ACHN (cell line): Measurements from ENCODE around the gene APOL3.
A peak's percentile ranks its signal among the peaks of the same experiment; 100 is the strongest.
"Not testable (repeated sequence)": the region's sequence is repeated elsewhere in the genome, so short reads cannot be mapped to it uniquely, and the experiment has no call there.

Source experiments
- DNase-seq: peaks from one replicate; pipeline ENCODE4 v3.0.0-alpha.2; 2015
- in situ Hi-C: cut with HindIII; loops from 2 replicates; pipeline ENCODE4 v1.10.0; 2017; ENCODE audit warnings: low sequenced_read_pairs, low pct_ligation_motif_present, low pct_unique_long_range_greater_than_20kb

APOL3 gene

GRCh38 chr22:36166518-36167220 is 6.1 kb upstream of the APOL3 start:
- no peak for DNase-seq

GRCh38 chr22:36166086-36166485 is 5.5 kb upstream of the APOL3 start:
- DNase-seq: no peak
- in situ Hi-C loops: no loop called here

More at GRCh38 chr22:36166518-36167220, 6.1 kb upstream of the APOL3 start:
- in situ Hi-C loops: no loop called here

GRCh38 chr22:36165141-36165540 is 4.6 kb upstream of the APOL3 start:
- DNase-seq: no peak
- in situ Hi-C loops: no loop called here

- no peak for DNase-seq
- in situ Hi-C loops: no loop called here
Measured at GRCh38 chr22:36164621-36165020, 4.1 kb upstream of the APOL3 start.

- no peak for DNase-seq
- in situ Hi-C loops: no loop called here
Measured at GRCh38 chr22:36163497-36163896, 2.9 kb upstream of the APOL3 start.

- in situ Hi-C loops: no loop called here
- no peak for DNase-seq
Measured at GRCh38 chr22:36162127-36163034, 1.8 kb upstream of the APOL3 start.

- DNase-seq, in situ Hi-C loops: not testable (repeated sequence)
Measured at GRCh38 chr22:36161793-36162126, 1.2 kb upstream of the APOL3 start.

- in situ Hi-C loops: no loop called here
- peak; percentile 71 for DNase-seq
Measured at GRCh38 chr22:36156515-36157419, 3.8 kb downstream of the APOL3 start.

GRCh38 chr22:36156119-36156514 is 4.4 kb downstream of the APOL3 start:
- in situ Hi-C loops: no loop called here
- no peak for DNase-seq

GRCh38 chr22:36155702-36156101 is 4.9 kb downstream of the APOL3 start:
- in situ Hi-C loops: no loop called here
- no peak for DNase-seq

GRCh38 chr22:36154423-36154945 is 6.1 kb downstream of the APOL3 start:
- in situ Hi-C loops: no loop called here
- DNase-seq: no peak

GRCh38 chr22:36153501-36154422 is 6.8 kb downstream of the APOL3 start:
- DNase-seq: no peak
- in situ Hi-C loops: no loop called here

- in situ Hi-C loops, DNase-seq: not testable (repeated sequence)
Measured at GRCh38 chr22:36152821-36153220, 7.7 kb downstream of the APOL3 start.

- in situ Hi-C loops: no loop called here
- no peak for DNase-seq
Measured at GRCh38 chr22:36152088-36152487, 8.5 kb downstream of the APOL3 start.

- in situ Hi-C loops: no loop called here
- DNase-seq: no peak
Measured at GRCh38 chr22:36151006-36151595, 9.5 kb downstream of the APOL3 start.

GRCh38 chr22:36149441-36149840 is 11.1 kb downstream of the APOL3 start:
- in situ Hi-C loops: no loop called here
- DNase-seq: no peak

- in situ Hi-C loops: no loop called here
- DNase-seq: no peak
Measured at GRCh38 chr22:36148411-36148810, 12.1 kb downstream of the APOL3 start.
